NCI-H69 (cell line): ENCODE results near the gene UNC119.
"Not testable (repeated sequence)": the region's sequence is repeated elsewhere in the genome, so short reads cannot be mapped to it uniquely, and the experiment has no call there.

Experiments
- DNase-seq: peaks from one replicate; lab custom pipeline; 2025; lab: John Stamatoyannopoulos, UW

UNC119 gene

DNA sequence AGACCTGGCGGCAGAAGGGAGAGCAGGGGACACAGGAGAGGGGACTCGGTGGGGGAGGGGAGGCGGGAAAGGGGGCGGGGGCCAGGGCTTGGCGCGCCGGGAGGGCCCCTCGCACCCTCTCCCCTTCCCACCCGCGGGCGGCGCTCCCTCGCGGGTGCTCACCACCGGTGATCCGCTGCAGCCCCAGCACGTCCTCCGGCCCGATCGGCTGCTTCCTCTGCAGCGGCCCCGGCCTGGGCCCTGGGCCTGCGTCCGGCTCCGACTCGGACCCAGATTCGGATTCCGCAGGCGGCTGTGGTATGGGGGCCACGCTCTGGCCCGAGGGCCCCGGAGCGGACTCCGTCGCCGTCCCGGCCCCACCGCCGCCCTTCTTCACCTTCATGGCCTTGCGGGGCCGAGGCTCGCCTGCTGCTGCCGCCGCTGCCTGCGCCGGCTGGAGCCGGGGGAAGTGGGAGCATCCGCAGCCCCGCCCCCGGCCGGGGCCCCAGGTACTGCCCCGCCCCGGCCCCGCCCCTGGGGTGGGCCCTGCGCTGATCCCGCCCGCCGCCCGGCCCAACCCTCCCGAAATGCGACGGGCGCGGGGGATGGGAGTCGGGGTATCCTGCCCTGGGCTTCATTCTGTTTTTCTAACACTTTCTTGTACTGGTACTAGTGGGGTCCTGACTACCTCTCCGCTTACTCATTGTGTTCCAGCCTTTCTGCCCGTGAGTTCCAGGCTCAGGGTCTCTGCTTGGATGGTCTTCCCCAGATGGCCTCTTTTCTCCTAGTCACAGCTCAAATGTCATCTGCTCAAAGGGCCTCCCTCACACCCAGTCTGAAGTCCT is at the start of gene UNC119:
TSS of gene UNC119 (minus strand) at position 449 of the 824 bp plus-strand sequence. CDS start at position 382, 67 bp downstream.
- DNase-seq = peak; percentile 92

- peak; percentile 89 for DNase-seq
These were observed 47.1 kb upstream of the UNC119 start for GRCh38 chr17:28599311-28600184.

DNA sequence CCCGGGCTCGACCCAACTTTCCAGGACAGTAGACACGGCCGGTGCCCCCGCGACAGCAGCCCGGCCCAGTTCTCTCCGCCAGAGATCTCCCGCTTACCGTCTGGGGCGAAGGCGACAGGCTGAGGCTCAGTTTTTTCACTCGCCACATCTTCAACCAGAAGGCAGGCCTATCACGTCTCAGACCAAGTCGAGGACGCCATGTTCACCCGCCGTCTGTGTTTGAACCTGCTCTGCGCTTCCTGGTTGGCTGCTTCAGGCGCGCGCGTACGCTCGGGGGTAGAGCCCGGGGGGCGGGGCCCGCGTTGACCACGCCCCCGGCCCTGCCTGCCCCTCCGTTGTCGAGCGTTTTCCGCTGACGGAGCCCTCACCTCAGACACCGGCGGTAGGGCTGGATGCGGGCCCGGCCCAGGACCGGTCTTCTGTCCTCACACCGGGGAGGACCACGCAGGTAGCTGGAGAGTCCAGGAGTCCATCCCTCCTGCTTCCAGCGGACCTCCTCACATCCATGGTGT is 46.4 kb upstream of the UNC119 start, which contains the start of gene SPAG5:
TSS of gene SPAG5 (minus strand) at position 227 of the 512 bp plus-strand sequence. CDS start at position 148, 79 bp downstream.
- peak; percentile 98 for DNase-seq

- peak; percentile 82 for DNase-seq
These were observed 46.0 kb upstream of the UNC119 start for GRCh38 chr17:28598389-28598788.

GRCh38 chr17:28597606-28598383 is 45.4 kb upstream of the UNC119 start:
- DNase-seq = peak; percentile 52

DNA sequence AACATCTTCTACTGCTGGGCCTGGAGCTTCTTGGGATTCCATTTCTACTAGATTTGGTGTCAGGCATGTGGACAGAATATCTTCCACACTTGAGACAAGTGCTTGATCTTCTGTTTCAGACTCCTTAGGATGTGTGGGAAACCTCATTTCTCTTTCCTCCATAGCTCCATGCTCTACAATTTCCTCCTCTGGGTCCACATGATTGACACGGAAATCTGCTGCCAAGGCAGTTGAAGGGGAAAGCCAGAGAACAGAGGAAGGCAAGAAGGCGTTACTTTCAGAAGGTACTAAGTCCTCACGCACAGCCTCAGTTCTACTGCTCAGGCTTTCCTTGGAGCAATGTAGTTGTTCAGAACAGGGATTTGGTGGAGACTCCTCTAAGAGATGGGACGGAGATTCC is 39.8 kb upstream of the UNC119 start:
- DNase-seq = no peak

GRCh38 chr17:28585851-28586250 is 33.4 kb upstream of the UNC119 start:
- DNase-seq = no peak

DNA sequence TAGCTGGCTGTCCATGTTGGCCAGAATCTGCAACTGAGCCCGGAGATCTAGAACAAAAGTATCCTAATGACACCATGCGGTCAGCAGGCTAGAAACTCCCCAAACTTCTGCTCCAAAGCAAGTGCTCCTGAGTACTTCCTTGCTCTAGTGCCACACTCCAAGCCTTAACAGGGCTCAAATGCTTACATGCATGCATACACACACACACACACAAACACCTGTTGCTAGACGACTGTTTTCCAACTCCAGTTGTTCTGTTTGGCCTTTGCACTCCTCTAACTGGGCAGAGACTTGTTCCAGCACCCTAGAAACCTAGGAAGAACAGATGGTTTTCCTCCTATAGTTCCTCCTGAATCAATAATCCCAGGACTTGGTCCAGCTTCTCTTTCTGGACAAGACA is 32.0 kb upstream of the UNC119 start:
- no peak for DNase-seq

DNA sequence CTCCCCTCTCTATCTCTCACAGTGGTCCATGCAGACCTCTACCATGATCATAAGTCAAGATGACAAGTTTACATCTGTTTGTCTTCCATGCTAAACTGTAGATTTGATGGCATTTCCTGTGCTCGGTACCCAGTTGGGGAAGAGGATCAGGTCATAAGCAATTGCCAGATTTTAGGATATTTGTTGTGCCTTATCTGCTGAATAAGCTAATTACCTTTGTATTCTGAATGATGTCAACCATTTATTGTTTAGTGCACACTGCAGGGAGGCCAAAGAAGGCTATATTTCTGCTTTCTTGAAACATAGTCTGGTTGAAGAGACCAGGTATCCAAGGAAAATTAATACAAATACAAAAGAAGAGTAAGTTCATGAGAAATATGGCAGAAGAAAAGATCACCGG is 30.1 kb upstream of the UNC119 start:
- no peak for DNase-seq

GRCh38 chr17:28580959-28581358 is 28.5 kb upstream of the UNC119 start:
- DNase-seq = peak; percentile 15

DNA sequence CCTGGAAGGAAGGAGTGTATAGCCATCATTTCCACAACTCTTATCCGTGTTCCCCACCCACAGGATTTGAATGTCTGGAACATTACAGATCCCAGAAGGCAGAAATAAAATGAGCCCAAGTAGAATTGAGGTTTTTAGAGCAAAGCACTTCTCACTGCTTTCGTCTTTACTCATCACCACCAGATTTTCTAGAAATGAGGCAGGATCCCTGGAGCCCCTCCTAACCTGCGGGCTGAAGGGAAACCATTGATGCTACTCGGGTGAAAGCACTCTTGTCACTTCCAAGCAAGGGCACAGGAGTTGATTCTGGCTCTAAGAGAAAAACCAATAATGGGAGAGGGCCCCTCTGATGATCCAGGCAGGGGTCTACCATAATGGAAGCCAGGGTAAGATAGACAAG is 27.1 kb upstream of the UNC119 start:
- DNase-seq = no peak

DNA sequence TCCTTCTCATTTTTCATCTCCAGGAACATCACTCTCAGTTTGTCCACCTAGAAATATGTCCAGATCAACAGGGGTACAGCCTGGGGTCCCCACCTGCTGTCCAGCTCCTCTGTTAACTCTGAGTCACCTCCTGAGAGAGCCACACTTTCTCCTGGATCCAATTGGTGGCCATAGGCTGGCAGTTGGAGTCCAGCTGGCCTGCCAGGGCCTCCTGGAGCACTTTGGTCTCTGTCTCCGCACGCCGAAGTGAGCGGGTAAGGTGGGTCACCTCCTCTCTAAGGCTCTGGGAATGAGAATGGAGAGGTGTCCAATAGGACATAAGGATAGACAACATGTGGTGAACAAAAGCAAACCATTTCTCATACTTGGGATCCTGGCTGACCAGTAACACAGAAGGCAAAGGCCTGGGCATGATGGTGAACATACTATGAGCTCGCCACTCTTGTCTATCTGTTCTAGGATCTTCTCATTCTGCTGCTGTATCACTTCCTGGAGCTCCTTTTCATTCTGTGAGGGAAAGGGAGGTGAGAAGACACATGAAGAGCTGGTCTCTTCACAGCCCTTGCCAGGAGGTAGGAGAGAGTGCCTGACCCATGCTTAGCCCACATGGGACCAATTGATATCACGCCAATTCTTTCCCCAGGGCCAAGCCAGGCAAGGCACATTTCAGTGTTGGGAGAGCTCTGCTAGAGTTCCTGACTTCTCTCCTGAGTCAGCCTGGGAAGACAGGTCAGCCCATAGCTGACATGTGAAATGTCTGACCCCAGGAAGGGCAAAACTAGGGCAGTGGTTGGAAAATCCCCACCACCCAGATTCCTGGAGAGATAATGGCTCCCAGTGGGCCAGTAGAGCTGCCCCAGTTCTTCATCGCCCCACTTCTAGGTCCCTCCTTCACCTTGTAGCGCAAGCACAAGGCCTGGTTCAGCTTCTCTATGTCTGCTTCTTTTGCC is 26.1 kb upstream of the UNC119 start:
- DNase-seq = no peak

- DNase-seq = peak; percentile 46
These were observed 25.0 kb upstream of the UNC119 start for GRCh38 chr17:28577466-28577824.

- DNase-seq = peak; percentile 98
These were observed 24.5 kb upstream of the UNC119 start, which contains the start of gene ALDOC for GRCh38 chr17:28576758-28577465. Gene ALDOC (minus strand): TSS chr17:28576895. CDS start chr17:28575532, 1,363 bp downstream.

DNA sequence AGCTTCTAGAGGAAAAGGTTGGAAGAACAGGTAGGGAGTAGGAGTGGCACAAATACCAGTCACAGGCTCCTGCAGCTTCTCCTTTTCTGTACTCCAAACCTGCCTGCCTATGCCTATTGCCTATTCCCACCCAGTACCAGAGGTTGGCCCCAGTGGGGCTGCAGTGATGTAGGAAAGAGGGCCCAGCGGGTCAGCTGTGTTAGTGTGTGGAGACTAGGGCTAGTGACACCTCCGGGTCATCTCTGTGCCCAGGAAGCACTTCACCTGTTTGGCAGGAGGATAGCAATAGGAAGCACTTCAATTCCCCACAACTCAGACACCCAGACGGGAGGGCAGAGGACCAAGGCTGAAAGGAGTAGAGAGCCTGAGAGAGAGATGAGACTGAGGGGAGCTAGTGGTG is 23.6 kb upstream of the UNC119 start:
- DNase-seq = not testable (repeated sequence)

DNA sequence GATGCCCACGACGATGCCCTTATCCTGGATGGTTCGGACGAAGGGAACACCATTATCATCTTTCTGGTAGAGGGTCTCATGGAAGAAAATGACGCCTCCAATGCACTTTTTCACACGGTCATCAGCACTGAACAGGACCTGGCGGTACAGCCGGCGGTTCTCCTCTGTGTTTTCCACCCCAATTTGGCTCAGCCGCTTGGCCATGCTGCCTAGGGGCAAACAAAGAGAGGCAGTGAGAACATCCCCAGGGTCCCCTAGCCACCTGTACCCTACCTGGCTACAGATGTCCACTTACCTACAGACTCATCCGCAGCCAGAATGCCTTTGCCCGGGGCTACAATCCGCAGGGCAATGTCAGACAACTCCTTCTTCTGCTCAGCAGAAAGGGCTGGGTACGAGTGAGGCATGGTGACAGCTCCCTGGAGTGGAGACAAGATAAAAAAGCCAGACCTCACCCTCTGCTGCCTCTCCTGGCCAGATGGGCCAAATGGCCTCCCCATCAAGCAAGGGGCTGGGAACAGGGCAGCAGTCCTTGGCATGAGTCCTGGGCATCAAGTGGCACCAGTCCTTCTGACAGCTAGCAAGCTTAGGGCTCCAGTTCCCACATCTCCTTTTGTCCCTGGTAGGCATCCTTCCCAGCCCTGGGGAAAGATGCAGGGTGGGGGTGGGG is 22.8 kb upstream of the UNC119 start:
- peak; percentile 41 for DNase-seq

GRCh38 chr17:28574526-28574925 is 22.1 kb upstream of the UNC119 start:
- peak; percentile 13 for DNase-seq

GRCh38 chr17:28573966-28574480 is 21.6 kb upstream of the UNC119 start:
- no peak for DNase-seq

- DNase-seq = no peak
These were observed 21.1 kb upstream of the UNC119 start for GRCh38 chr17:28573521-28573920.
